HUES64 (cell line): ENCODE data around the gene POLR1A.
"Not testable (repeated sequence)": the region's sequence is repeated elsewhere in the genome, so short reads cannot be mapped to it uniquely, and the experiment has no call there.

Experiments
- H3K27ac ChIP-seq: 2 replicates; pipeline ENCODE4 v1.7.0; 2013; ENCODE audit warnings: low read depth, low read length, inconsistent platforms
- H3K27me3 ChIP-seq: 2 replicates; pipeline ENCODE4 v1.6.1; 2013; ENCODE audit warnings: mild to moderate bottlenecking, low read length; ENCODE audit not compliant: insufficient read depth
- H3K36me3 ChIP-seq: 2 replicates; pipeline ENCODE4 v1.6.1; 2013; ENCODE audit warnings: mild to moderate bottlenecking, low read length; ENCODE audit not compliant: insufficient read depth
- H3K4me1 ChIP-seq: 2 replicates; pipeline ENCODE4 v1.6.1; 2013; ENCODE audit warnings: mild to moderate bottlenecking, low read length, moderate library complexity; ENCODE audit not compliant: insufficient read depth
- H3K4me3 ChIP-seq: 2 replicates; pipeline ENCODE4 v1.5.1; 2013; ENCODE audit warnings: mild to moderate bottlenecking, low read length, moderate library complexity
- H3K9ac ChIP-seq: 2 replicates; pipeline ENCODE4 v1.6.1; 2013; ENCODE audit warnings: mild to moderate bottlenecking, low read depth, low read length
- H3K9me3 ChIP-seq: 2 replicates; pipeline ENCODE4 v1.6.1; 2013; ENCODE audit warnings: low read depth, low read length; ENCODE audit not compliant: insufficient read depth
- WGBS: fragments of 150-250, 120-280 bp; methylation state at CpG from one replicate; pipeline ENCODE4 v1.1.7; 2013; ENCODE audit warnings: missing lambda C conversion rate; 5-methylcytosine and 5-hydroxymethylcytosine counted together

The POLR1A gene

GRCh38 chr2:85994897-85995647 is 110.6 kb downstream of the POLR1A start:
- Histone ChIP-seq H3K4me3 (no peak overlapping the region), H3K27ac (no peak overlapping the region), H3K9me3 (no peaks in the 10 kb centered on the region), H3K4me1 (peaks cover 16% of the 10 kb centered on the region), H3K27me3 (no peaks in the 10 kb centered on the region), H3K9ac (no peak overlapping the region), H3K36me3 (no peaks in the 10 kb centered on the region)
- WGBS: 87% methylated on average over 8 of the region's 8 CpGs

- H3K36me3 ChIP-seq: no peaks in the 10 kb centered on the region
- H3K4me3 ChIP-seq: no peak overlapping the region
- WGBS: 88% methylated on average over 3 of the region's 3 CpGs
- H3K9ac ChIP-seq: no peak overlapping the region
- peaks cover 13% of the 10 kb centered on the region for H3K4me1 ChIP-seq
- H3K27ac ChIP-seq: no peak overlapping the region
- H3K9me3 ChIP-seq: no peaks in the 10 kb centered on the region
- no peaks in the 10 kb centered on the region for H3K27me3 ChIP-seq
These were observed 111.3 kb downstream of the POLR1A start for GRCh38 chr2:85994421-85994777.

- Histone ChIP-seq H3K27ac (no peak overlapping the region), H3K9ac (no peak overlapping the region), H3K4me3 (no peak overlapping the region), H3K36me3 (no peaks in the 10 kb centered on the region), H3K9me3 (no peaks in the 10 kb centered on the region), H3K27me3 (no peaks in the 10 kb centered on the region), H3K4me1 (no peaks in the 10 kb centered on the region)
These were observed 113.1 kb downstream of the POLR1A start for GRCh38 chr2:85992611-85993010.

DNA sequence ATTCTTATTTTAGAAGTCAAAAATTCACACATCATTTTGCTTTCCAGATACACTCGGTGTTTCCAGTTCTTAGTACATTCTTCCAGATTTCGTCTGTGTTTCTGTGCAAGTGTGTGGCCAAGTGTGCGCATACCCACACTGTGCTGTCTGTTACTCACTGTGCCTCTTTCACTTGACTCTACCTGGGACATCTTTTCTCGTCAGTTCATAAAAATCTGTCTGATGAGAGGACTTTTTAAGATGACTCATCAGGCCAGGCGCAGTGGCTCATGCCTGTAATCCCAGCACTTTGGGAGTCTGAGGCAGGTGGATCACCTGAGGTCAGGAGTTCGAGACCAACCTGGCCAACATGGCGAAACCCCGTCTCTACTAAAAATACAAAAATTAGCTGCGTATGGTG is 113.6 kb downstream of the POLR1A start:
- H3K4me3 ChIP-seq, H3K9me3 ChIP-seq, H3K27ac ChIP-seq, H3K27me3 ChIP-seq, H3K9ac ChIP-seq, H3K36me3 ChIP-seq, H3K4me1 ChIP-seq: not testable (repeated sequence)
- WGBS: 94% methylated on average over 9 of the region's 9 CpGs

- H3K4me1 ChIP-seq: no peaks in the 10 kb centered on the region
- no peak overlapping the region for H3K4me3 ChIP-seq
- H3K9me3 ChIP-seq: no peaks in the 10 kb centered on the region
- H3K36me3 ChIP-seq: no peaks in the 10 kb centered on the region
- WGBS: 90% methylated on average over 8 of the region's 8 CpGs
- no peaks in the 10 kb centered on the region for H3K27me3 ChIP-seq
- H3K27ac ChIP-seq: no peak overlapping the region
- H3K9ac ChIP-seq: no peak overlapping the region
These were observed 115.6 kb downstream of the POLR1A start for GRCh38 chr2:85990084-85990483.

- Histone ChIP-seq H3K4me3 (no peak overlapping the region), H3K27me3 (no peaks in the 10 kb centered on the region), H3K9ac (no peak overlapping the region), H3K27ac (no peak overlapping the region), H3K36me3 (no peaks in the 10 kb centered on the region), H3K4me1 (no peaks in the 10 kb centered on the region), H3K9me3 (no peaks in the 10 kb centered on the region)
- WGBS: 97% methylated on average over 7 of the region's 7 CpGs
These were observed 116.3 kb downstream of the POLR1A start for GRCh38 chr2:85989288-85989865.

DNA sequence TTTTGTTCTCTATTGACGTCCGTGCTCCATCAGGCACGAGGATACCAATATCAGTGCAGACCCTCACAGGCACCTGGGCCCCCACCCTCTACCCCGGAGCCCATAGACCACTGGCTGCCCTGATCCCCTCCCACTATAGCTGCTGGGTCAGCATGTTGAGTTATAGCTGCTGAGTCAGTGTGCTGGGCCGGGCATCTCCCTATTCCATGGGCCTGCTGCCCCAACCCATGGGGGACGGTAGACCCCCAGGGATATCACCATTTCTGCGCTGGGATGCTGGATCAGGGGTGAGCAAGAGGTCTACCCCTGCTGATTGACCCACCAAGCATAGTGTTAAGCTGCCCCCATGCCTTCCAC is 116.8 kb downstream of the POLR1A start:
- Histone ChIP-seq H3K36me3 (no peaks in the 10 kb centered on the region), H3K27ac (no peak overlapping the region), H3K4me3 (no peak overlapping the region), H3K9me3 (no peaks in the 10 kb centered on the region), H3K27me3 (no peaks in the 10 kb centered on the region), H3K4me1 (no peaks in the 10 kb centered on the region), H3K9ac (no peak overlapping the region)
- 88% methylated on average over 7 of the region's 7 CpGs for WGBS

- Histone ChIP-seq H3K4me3 (no peak overlapping the region), H3K4me1 (no peaks in the 10 kb centered on the region), H3K9me3 (no peaks in the 10 kb centered on the region), H3K27ac (no peak overlapping the region), H3K36me3 (no peaks in the 10 kb centered on the region), H3K27me3 (no peaks in the 10 kb centered on the region), H3K9ac (no peak overlapping the region)
- 91% methylated on average over 10 of the region's 10 CpGs for WGBS
These were observed 117.3 kb downstream of the POLR1A start for GRCh38 chr2:85988175-85988913.

GRCh38 chr2:85987266-85988174 is 118.2 kb downstream of the POLR1A start:
- no peak overlapping the region for H3K4me3 ChIP-seq

GRCh38 chr2:85986121-85986520 is 119.6 kb downstream of the POLR1A start:
- Histone ChIP-seq H3K36me3 (no peaks in the 10 kb centered on the region), H3K4me1 (no peaks in the 10 kb centered on the region), H3K27me3 (no peaks in the 10 kb centered on the region), H3K9me3 (no peaks in the 10 kb centered on the region), H3K27ac (no peak overlapping the region), H3K9ac (no peak overlapping the region), H3K4me3 (no peak overlapping the region)
- 94% methylated on average over 9 of the region's 9 CpGs for WGBS

More at GRCh38 chr2:85987266-85988174, 118.2 kb downstream of the POLR1A start:
- Histone ChIP-seq H3K4me1 (no peaks in the 10 kb centered on the region), H3K9me3 (no peaks in the 10 kb centered on the region), H3K9ac (no peak overlapping the region), H3K27ac (no peak overlapping the region), H3K36me3 (no peaks in the 10 kb centered on the region), H3K27me3 (no peaks in the 10 kb centered on the region)
- WGBS: 89% methylated on average over 6 of the region's 6 CpGs

DNA sequence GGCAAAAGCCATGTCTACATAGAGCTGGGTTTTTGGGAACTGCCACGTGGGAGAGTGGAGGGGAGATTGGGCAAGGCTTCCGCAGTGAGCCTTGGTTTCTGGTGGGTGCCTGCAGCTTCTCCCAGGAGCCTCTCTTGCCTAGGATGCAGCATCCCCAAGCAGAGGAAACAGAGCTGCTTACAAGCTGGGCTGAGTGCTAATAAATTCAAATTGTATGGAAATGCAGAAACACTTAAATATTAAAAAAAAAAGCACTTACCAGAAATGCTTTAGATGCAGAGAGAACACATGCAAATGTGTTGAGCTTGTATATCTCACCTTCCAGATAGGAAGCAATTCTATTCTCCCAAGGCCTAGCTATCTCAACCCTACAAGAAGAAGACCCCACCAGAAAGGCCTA is 120.9 kb downstream of the POLR1A start:
- 89% methylated on average over 2 of the region's 2 CpGs for WGBS
- no peaks in the 10 kb centered on the region for H3K36me3 ChIP-seq
- H3K27ac ChIP-seq: no peak overlapping the region
- H3K4me1 ChIP-seq: no peaks in the 10 kb centered on the region
- H3K9ac ChIP-seq: no peak overlapping the region
- H3K27me3 ChIP-seq: no peaks in the 10 kb centered on the region
- H3K4me3 ChIP-seq: no peak overlapping the region
- no peaks in the 10 kb centered on the region for H3K9me3 ChIP-seq
